Measurements from ENCODE around the gene TXNL1.

- TF ChIP-seq CTCF (IDR thresholded peaks at IDR 0.05 in 4 of 5, conservative IDR thresholded peaks at IDR 0.05 in 1 of 5) (no peak), POLR2A (IDR thresholded peaks at IDR 0.05) (no peak)
Observed at GRCh38 chr18:56662902-56663301, 24.5 kb upstream of the TXNL1 start.

Data from gastrocnemius medialis (tissue), 4 donors.